Stimulated activated CD8-positive, alpha-beta memory T cell treated with anti-CD3 and anti-CD28 coated beads, Interleukin-15, amount 100 ng/mL, for 48 hours (primary cell): Measurements from ENCODE around the gene PNMA6A.
"Not testable (repeated sequence)": the region's sequence is repeated elsewhere in the genome, so short reads cannot be mapped to it uniquely, and the experiment has no call there.

Experiments
- DNase-seq, 2 donors: peaks; one replicate each; pipeline ENCODE4 v3.0.0-alpha.2; 2020; ENCODE audit warnings: low read depth in 2 of 2

The PNMA6A gene

DNA sequence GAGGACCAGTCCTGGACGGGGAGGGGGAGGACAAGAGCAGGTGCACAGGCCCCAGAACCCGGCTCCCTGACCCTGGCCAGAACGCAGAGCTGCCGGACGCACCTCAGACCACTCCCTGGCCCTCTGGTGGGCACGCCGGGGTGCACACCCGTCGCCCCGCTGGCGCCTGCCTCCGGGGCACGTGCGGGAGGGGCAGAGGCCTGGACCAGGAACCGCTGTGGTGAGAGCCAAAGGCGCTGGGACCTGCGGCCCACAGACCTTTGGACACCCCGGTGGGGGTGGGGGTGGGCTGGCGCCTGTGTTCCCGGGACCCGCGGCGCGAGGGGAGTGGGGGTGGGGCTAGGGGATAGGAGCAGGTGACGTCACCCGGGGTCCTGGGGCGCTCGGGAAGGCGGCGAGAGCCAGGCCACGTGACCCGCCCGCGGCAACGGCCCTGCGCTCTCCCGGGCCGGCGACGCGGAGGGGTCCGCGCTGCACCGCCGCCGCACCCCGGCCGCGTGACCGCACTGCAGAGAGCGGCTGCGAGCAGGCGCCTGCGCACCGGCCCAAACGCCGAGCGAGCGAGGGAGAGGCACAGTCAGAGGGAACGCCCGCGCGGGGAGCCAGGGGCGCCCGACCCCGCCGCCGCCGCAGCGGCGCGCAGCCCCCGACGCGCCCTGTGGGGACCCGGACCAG, at the start of gene PNMA6A:
TSS of gene PNMA6A (plus strand) at position 546 of the 675 bp plus-strand sequence. CDS start 609 bp downstream, outside the sequence.
- not testable (repeated sequence) for DNase-seq

- not testable (repeated sequence) for DNase-seq
Observed at GRCh38 chrX:153026501-153026900, 45.8 kb upstream of the PNMA6A start.

- not testable (repeated sequence) for DNase-seq
Observed at GRCh38 chrX:153028487-153028886, 43.8 kb upstream of the PNMA6A start.

GRCh38 chrX:153029162-153029561, 43.1 kb upstream of the PNMA6A start:
- no peak for DNase-seq

- no peak for DNase-seq
Observed at GRCh38 chrX:153029875-153030274, 42.4 kb upstream of the PNMA6A start.

- no peak for DNase-seq
Observed at GRCh38 chrX:153030801-153031200, 41.5 kb upstream of the PNMA6A start.

DNA sequence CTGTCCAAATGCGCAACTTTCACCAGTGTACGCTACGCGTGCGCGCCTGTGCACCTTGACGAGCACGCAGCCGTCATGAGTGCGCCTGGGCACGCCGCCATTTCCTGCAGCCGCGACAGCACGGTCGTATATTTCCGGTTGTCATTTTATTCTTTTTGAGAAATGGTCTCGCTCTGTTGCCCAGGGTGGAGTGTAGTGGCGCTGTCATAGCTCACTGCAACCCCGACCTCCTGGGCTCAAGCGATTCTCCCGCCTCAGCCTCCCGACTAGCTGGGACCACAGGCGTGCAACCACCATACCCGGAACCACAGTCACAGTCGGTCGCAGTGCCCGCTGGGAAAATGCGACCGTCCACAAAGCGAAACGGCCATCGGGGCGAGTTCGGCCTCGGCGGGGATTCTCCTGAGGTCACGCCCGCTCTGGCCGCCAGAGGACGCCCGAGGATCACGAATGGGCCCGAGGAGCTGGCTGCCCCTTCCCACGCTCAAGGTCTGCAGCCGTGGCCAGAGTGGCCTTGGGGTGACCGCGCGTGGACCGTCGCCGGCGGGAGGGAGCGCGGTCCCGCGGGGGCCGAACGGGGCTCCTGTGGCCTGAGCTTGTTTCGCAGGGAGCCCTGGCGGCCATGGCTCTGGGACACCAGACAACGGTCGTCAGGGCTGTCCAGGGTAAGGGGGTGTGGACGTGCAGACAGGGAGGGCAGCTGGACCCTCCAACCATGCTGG, 39.7 kb upstream of the PNMA6A start:
- DNase-seq: peak; percentile 38

- no peak for DNase-seq
Observed at GRCh38 chrX:153049093-153049492, 23.2 kb upstream of the PNMA6A start.

GRCh38 chrX:153052534-153052933, 19.7 kb upstream of the PNMA6A start:
- DNase-seq: no peak

DNA sequence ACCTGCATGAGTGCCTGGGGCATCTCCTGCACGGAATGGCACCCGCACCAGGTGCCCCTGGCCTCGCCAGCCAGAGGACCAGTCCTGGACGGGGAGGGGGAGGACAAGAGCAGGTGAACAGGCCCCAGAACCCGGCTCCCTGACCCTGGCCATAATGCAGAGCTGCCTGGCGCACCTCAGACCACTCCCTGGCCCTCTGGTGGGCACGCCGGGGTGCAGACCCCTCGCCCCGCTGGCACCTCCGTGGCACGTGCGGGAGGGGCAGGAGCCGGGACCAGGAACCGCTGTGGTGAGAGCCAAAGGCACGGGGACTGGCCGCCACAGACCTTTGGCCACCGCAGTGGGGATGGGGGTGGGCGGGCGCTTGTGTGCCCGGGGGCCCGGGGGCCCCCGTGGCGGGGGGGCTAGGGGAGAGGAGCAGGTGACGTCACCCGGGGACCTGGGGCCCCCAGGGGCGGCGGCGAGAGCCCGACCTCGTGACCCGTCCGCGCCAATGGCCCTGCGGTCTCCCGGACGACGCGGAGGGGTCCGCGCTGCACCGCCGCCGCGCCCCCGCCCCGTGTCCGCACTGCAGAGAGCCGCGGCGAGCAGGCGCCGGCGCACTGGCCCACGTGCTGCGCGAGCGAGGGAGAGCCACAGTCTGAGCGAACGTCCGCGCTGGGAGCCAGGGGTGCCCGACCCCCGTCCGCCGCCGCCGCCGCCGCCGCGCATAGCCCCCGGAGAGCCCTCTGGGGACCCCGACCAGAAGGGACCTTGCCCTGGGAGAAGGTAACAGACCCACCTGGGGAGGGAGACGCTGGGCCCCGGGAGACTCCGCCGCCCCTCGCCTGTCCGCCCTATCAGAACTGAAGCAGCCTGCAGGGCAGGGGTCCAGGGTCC, 16.1 kb upstream of the PNMA6A start, which contains the start of gene PNMA3:
TSS of gene PNMA3 (plus strand) at position 600 of the 879 bp plus-strand sequence. CDS start 586 bp downstream, outside the sequence.
- DNase-seq: no peak

- no peak for DNase-seq
Observed at GRCh38 chrX:153057281-153057680, 15.0 kb upstream of the PNMA6A start.

GRCh38 chrX:153059191-153060094, 12.8 kb upstream of the PNMA6A start:
- DNase-seq: no peak

DNA sequence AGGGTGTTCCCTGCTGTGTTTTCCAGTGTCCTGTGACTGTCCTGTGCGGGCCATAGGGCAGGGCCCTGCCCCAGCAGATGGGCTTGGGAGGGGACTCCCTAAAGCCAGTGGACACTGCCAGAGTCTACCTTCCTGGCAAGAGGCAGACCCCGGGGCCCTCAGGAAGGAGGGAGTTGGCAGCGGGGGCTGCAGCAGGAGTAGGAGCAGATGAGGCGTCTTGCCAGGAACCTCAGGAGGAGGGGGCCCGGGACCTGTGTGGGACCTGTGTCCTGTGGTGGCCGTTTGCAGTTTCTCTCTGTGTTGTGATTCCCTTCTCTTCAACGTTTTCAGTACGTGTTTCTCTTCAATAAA, 12.2 kb upstream of the PNMA6A start:
- DNase-seq: no peak

GRCh38 chrX:153061732-153062131, 10.5 kb upstream of the PNMA6A start:
- no peak for DNase-seq

DNA sequence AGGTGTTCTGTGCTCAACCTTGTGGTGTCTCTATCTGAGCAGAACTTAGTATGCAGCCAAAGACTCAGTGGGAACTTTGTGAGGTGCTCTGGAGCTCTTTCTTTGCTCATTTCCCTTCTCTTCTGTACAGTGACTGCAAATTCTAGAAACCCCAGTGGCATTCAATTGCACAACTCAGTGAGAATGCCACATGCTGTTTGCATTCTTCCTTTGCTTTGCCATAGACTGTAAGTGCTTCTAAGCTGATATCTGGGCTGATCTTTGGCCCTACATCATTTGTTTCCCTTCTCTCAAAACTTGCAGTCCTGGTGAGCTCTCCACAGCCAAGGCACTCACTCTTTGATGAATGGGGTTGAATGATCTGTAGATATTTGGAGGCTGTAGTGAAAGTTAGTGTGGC, 8.9 kb upstream of the PNMA6A start:
- DNase-seq: no peak

- DNase-seq: no peak
Observed at GRCh38 chrX:153064061-153064460, 8.2 kb upstream of the PNMA6A start.

GRCh38 chrX:153065389-153065788, 6.9 kb upstream of the PNMA6A start:
- no peak for DNase-seq

DNA sequence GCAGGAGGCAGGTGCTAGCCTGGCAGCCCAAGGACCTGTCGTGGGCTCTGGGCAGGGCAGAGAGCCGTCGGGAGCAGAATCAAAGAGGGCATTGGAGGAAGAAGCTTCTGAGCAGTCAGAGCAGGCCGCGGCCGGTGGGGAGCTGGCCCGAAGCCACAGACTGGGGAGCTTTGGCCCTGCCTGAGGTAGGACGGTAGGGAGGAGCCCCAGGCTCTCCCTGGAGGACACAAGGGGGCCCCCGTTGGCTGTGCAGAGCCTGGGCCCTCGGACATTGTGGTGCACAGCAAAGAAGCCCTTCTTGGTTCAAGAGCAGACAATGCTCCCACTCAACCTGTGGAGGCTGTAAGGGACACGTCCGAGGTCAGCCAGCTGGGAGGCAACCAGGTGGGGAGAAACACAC, 5.9 kb upstream of the PNMA6A start:
- not testable (repeated sequence) for DNase-seq

DNA sequence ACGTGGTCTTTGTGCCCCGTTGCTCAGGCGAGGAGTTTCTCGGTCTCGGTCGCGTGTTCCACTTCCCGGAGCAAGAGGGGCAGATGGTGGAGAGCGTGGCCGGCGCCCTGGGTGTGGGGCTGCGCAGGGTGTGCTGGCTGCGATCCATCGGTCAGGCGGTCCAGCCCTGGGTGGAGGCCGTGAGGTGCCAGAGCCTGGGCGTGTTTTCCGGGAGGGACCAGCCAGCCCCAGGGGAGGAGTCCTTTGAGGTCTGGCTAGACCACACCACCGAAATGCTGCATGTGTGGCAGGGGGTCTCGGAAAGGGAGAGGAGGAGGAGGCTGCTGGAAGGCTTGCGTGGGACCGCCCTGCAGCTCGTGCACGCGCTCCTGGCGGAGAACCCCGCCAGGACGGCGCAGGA, 1.1 kb downstream of the PNMA6A start:
- DNase-seq: not testable (repeated sequence)

- no peak for DNase-seq
Observed at GRCh38 chrX:153074262-153074899, 2.1 kb downstream of the PNMA6A start.

GRCh38 chrX:153074935-153075334, 2.7 kb downstream of the PNMA6A start:
- no peak for DNase-seq
